NT2/D1 (cell line): Measurements from ENCODE around the gene GSN.

Experiments used
- YY1 ChIP-seq: IDR thresholded peaks from 2 replicates; pipeline ENCODE4 v1.6.1; 2011; ENCODE audit not compliant: insufficient read length, insufficient read depth
- ZNF274 ChIP-seq: IDR thresholded peaks from 2 replicates; pipeline ENCODE4 v1.6.1; 2011; ENCODE audit warnings: mild to moderate bottlenecking, low read depth, low read length

DNA sequence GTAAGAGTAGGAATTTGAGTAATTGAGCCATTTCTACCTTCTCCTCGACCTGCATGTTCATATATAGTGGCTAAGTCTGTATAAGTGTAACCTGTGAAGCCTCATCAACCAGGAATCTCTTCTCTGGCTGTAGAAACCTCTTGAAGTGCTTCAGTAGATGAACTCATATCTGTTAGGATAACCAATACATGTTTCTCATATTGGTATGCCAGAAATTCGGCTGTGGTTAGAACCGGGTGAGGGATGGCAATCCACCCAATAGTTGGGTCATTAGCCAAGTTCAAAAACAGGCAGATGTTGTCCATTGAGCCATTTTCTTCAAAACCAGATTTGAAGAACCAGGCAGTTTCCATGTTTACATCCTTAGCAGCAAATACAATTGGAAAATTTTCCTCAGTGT, 28.9 kb upstream of the GSN start:
- no peak for TF ChIP-seq ZNF274
- TF ChIP-seq YY1, result no peak
